IgD-negative memory B cell (primary cell): ENCODE results near the gene ELOVL3. TPM values are rescaled to one million over a fixed set of nuclear protein-coding genes. Genes with fewer than 3 reads are reported as not detected.
"Not testable (repeated sequence)": the region's sequence is repeated elsewhere in the genome, so short reads cannot be mapped to it uniquely, and the experiment has no call there.

Experiments
- H3K27ac Mint-ChIP-seq, 3 donors: one replicate each; pipeline ENCODE4 v1.8.0; 2020 to 2022; ENCODE audit warnings: mild to moderate bottlenecking in 3 of 3, mixed read lengths in 3 of 3, moderate library complexity in 1 of 3
- H3K27me3 Mint-ChIP-seq: one replicate; pipeline ENCODE4 v1.8.0; 2021; ENCODE audit warnings: mixed read lengths
- H3K36me3 Mint-ChIP-seq: one replicate; pipeline ENCODE4 v1.8.0; 2020; ENCODE audit warnings: mild to moderate bottlenecking, mixed read lengths
- H3K4me1 Mint-ChIP-seq, 3 donors: one replicate each; pipeline ENCODE4 v1.8.0; 2020 to 2022; ENCODE audit warnings: mixed read lengths in 3 of 3, mild to moderate bottlenecking in 1 of 3
- H3K4me3 Mint-ChIP-seq, 4 donors: one replicate each; pipeline ENCODE4 v1.8.0; 2020 to 2022; ENCODE audit warnings: mild to moderate bottlenecking in 4 of 4, mixed read lengths in 4 of 4, moderate library complexity in 3 of 4
- H3K9me3 Mint-ChIP-seq, 3 donors: one replicate each; pipeline ENCODE4 v1.8.0; 2020 to 2021; ENCODE audit warnings: mixed read lengths in 3 of 3, mild to moderate bottlenecking in 1 of 3
- polyA plus RNA-seq: library from polyadenylated mRNA; unstranded; fragments of 300-500 nt; fragmentation: Illumina TruSeq; gene quantifications from one replicate; pipeline ENCODE4 v1.2.3, GENCODE V29; 2021

ELOVL3 gene
- polyA plus RNA-seq: not detected

GRCh38 chr10:102225646-102226541 lies at the start of gene ELOVL3:
TSS of gene ELOVL3 (plus strand) at chr10:102226299. CDS start at chr10:102226549, 250 bp downstream.
- Mint-ChIP-seq H3K27ac (peak within 1 kb of the TSS in 2 of 3 donors; percentile 26 to 73), H3K4me3 (peak within 1 kb of the TSS; percentile 61 to 92 (median 84)), H3K9me3 (no peaks in the 10 kb centered on the region), H3K36me3 (no peaks in the 10 kb centered on the region), H3K27me3 (peaks cover 54% of the 10 kb centered on the region), H3K4me1 (peaks cover 8 to 13% (median 13%) of the 10 kb centered on the region in 3 donors)

GRCh38 chr10:102184606-102185005 lies 41.5 kb upstream of the ELOVL3 start:
- peaks cover 2 to 12% (median 3%) of the 10 kb centered on the region in 3 donors for H3K9me3 Mint-ChIP-seq
- H3K27ac Mint-ChIP-seq: no peak overlapping the region
- no peak overlapping the region for H3K4me3 Mint-ChIP-seq
- H3K27me3 Mint-ChIP-seq: no peaks in the 10 kb centered on the region
- peaks cover 5% of the 10 kb centered on the region for H3K36me3 Mint-ChIP-seq
- H3K4me1 Mint-ChIP-seq: peaks cover 4 to 8% (median 4%) of the 10 kb centered on the region in 3 donors

GRCh38 chr10:102185272-102185671 lies 40.8 kb upstream of the ELOVL3 start:
- H3K27me3 Mint-ChIP-seq: no peaks in the 10 kb centered on the region
- peaks cover 2 to 12% (median 3%) of the 10 kb centered on the region in 3 donors for H3K9me3 Mint-ChIP-seq
- no peak overlapping the region for H3K27ac Mint-ChIP-seq
- H3K4me1 Mint-ChIP-seq: peaks cover 4 to 8% (median 7%) of the 10 kb centered on the region in 3 donors
- H3K36me3 Mint-ChIP-seq: peaks cover 5% of the 10 kb centered on the region
- no peak overlapping the region for H3K4me3 Mint-ChIP-seq

GRCh38 chr10:102185811-102186527 lies 40.1 kb upstream of the ELOVL3 start:
- H3K27ac Mint-ChIP-seq: peak overlapping the region in 1 of 3 donors; percentile 1
- H3K27me3 Mint-ChIP-seq: no peaks in the 10 kb centered on the region
- peaks cover 5% of the 10 kb centered on the region for H3K36me3 Mint-ChIP-seq
- peaks cover 2 to 12% (median 3%) of the 10 kb centered on the region in 3 donors for H3K9me3 Mint-ChIP-seq
- H3K4me3 Mint-ChIP-seq: no peak overlapping the region
- peaks cover under 1 to 8% (median 7%) of the 10 kb centered on the region in 3 donors for H3K4me1 Mint-ChIP-seq

GRCh38 chr10:102188298-102188940 lies 37.7 kb upstream of the ELOVL3 start:
- H3K9me3 Mint-ChIP-seq: peaks cover 6 to 21% (median 9%) of the 10 kb centered on the region in 3 donors
- peaks cover 0 to 8% (median 7%) of the 10 kb centered on the region in 3 donors for H3K4me1 Mint-ChIP-seq
- peaks cover 7% of the 10 kb centered on the region for H3K36me3 Mint-ChIP-seq
- no peak overlapping the region for H3K4me3 Mint-ChIP-seq
- H3K27ac Mint-ChIP-seq: no peak overlapping the region
- no peaks in the 10 kb centered on the region for H3K27me3 Mint-ChIP-seq

- not testable (repeated sequence) for H3K27ac Mint-ChIP-seq, H3K27me3 Mint-ChIP-seq, H3K4me1 Mint-ChIP-seq, H3K36me3 Mint-ChIP-seq
- Mint-ChIP-seq H3K4me3 (peak overlapping the region in 1 of 4 donors; percentile 19), H3K9me3 (peaks cover 7 to 21% (median 9%) of the 10 kb centered on the region in 3 donors)
Measured at GRCh38 chr10:102188941-102189898, 36.9 kb upstream of the ELOVL3 start.

GRCh38 chr10:102191956-102192355 lies 34.1 kb upstream of the ELOVL3 start:
- Mint-ChIP-seq H3K9me3 (peaks cover 4 to 9% (median 6%) of the 10 kb centered on the region in 3 donors), H3K36me3 (peaks cover 3% of the 10 kb centered on the region), H3K4me1 (peaks cover 0 to 7% (median 4%) of the 10 kb centered on the region in 3 donors), H3K27me3 (peaks cover 1% of the 10 kb centered on the region), H3K27ac (no peak overlapping the region), H3K4me3 (peak overlapping the region in 1 of 4 donors; percentile 10)

- Mint-ChIP-seq H3K27ac (no peak overlapping the region), H3K36me3 (peaks cover 5% of the 10 kb centered on the region), H3K27me3 (peaks cover 3% of the 10 kb centered on the region), H3K9me3 (peaks cover 4 to 9% (median 6%) of the 10 kb centered on the region in 3 donors), H3K4me3 (no peak overlapping the region), H3K4me1 (no peaks in the 10 kb centered on the region)
Measured at GRCh38 chr10:102195296-102195870, 30.7 kb upstream of the ELOVL3 start.

- Mint-ChIP-seq H3K4me3 (no peak overlapping the region), H3K4me1 (no peaks in the 10 kb centered on the region), H3K27ac (no peak overlapping the region), H3K36me3 (peaks cover 5% of the 10 kb centered on the region), H3K9me3 (peaks cover 2 to 4% (median 2%) of the 10 kb centered on the region in 3 donors), H3K27me3 (peaks cover 3% of the 10 kb centered on the region)
Measured at GRCh38 chr10:102196893-102197292, 29.2 kb upstream of the ELOVL3 start.

GRCh38 chr10:102198027-102198426 lies 28.1 kb upstream of the ELOVL3 start:
- peaks cover 3 to 7% (median 3%) of the 10 kb centered on the region in 3 donors for H3K4me1 Mint-ChIP-seq
- H3K27ac Mint-ChIP-seq: no peak overlapping the region
- no peak overlapping the region for H3K4me3 Mint-ChIP-seq
- peaks cover 0 to 2% (median 0%) of the 10 kb centered on the region in 3 donors for H3K9me3 Mint-ChIP-seq
- peaks cover 5% of the 10 kb centered on the region for H3K36me3 Mint-ChIP-seq
- H3K27me3 Mint-ChIP-seq: peaks cover 6% of the 10 kb centered on the region

GRCh38 chr10:102200751-102201640 lies 25.1 kb upstream of the ELOVL3 start:
- Mint-ChIP-seq H3K4me3 (no peak overlapping the region), H3K4me1 (peaks cover 3 to 7% (median 3%) of the 10 kb centered on the region in 3 donors), H3K9me3 (peaks cover 0 to 4% (median 0%) of the 10 kb centered on the region in 3 donors), H3K27ac (no peak overlapping the region), H3K36me3 (peaks cover 7% of the 10 kb centered on the region), H3K27me3 (peaks cover 8% of the 10 kb centered on the region)

GRCh38 chr10:102202386-102202785 lies 23.7 kb upstream of the ELOVL3 start:
- Mint-ChIP-seq H3K4me1 (peaks cover 3 to 7% (median 3%) of the 10 kb centered on the region in 3 donors), H3K9me3 (peaks cover 0 to 4% (median 0%) of the 10 kb centered on the region in 3 donors), H3K4me3 (peak overlapping the region in 2 of 4 donors; percentile 24 to 36), H3K36me3 (peaks cover 7% of the 10 kb centered on the region), H3K27ac (no peak overlapping the region), H3K27me3 (peaks cover 8% of the 10 kb centered on the region)
